ENCODE results near the gene PEAK1. TPM values are rescaled to one million over a fixed set of nuclear protein-coding genes. Genes with fewer than 3 reads are reported as not detected.

PEAK1 gene
- total RNA-seq, 1 donor from 2014 or later = 27.7 TPM

- Histone ChIP-seq H3K36me3 (no peaks in the 10 kb centered on the region), H3K9me3 (no peaks in the 10 kb centered on the region), H3K4me1 (peaks cover 12% of the 10 kb centered on the region), H3K4me3 (no peak overlapping the region), H3K27me3 (no peaks in the 10 kb centered on the region), H3K27ac (no peak overlapping the region)
- intact Hi-C loops (cut with DNase I) = no loop called here
- DNase-seq (ENCODE audit: extremely low spot score in 2 of 2) = no peak
- TF ChIP-seq CTCF (IDR thresholded peaks at IDR 0.05) = no peak
- TF ChIP-seq POLR2AphosphoS5 (IDR thresholded peaks at IDR 0.05; ENCODE audit: insufficient read depth in 1 of 2, low read depth in 1 of 2) = no peak
- no peak for TF ChIP-seq POLR2A (IDR thresholded peaks at IDR 0.05)
These were observed 200.1 kb downstream of the PEAK1 start for GRCh38 chr15:77219841-77220240.

GRCh38 chr15:77209221-77209620, 210.7 kb downstream of the PEAK1 start:
- no peak for DNase-seq (ENCODE audit: extremely low spot score in 2 of 2)
- no peaks in the 10 kb centered on the region for H3K4me1 ChIP-seq
- H3K4me3 ChIP-seq = no peak overlapping the region
- intact Hi-C loops (cut with DNase I) = no loop called here
- no peaks in the 10 kb centered on the region for H3K9me3 ChIP-seq
- no peaks in the 10 kb centered on the region for H3K36me3 ChIP-seq
- H3K27me3 ChIP-seq = no peaks in the 10 kb centered on the region
- TF ChIP-seq POLR2AphosphoS5 (IDR thresholded peaks at IDR 0.05; ENCODE audit: insufficient read depth in 1 of 2, low read depth in 1 of 2) (no peak), CTCF (IDR thresholded peaks at IDR 0.05) (no peak), POLR2A (IDR thresholded peaks at IDR 0.05) (no peak)
- H3K27ac ChIP-seq = no peak overlapping the region

GRCh38 chr15:77208241-77208640, 211.7 kb downstream of the PEAK1 start:
- TF ChIP-seq POLR2A (IDR thresholded peaks at IDR 0.05) (no peak), POLR2AphosphoS5 (IDR thresholded peaks at IDR 0.05; ENCODE audit: insufficient read depth in 1 of 2, low read depth in 1 of 2) (no peak), CTCF (IDR thresholded peaks at IDR 0.05) (no peak)
- H3K9me3 ChIP-seq = no peaks in the 10 kb centered on the region
- no peak for DNase-seq (ENCODE audit: extremely low spot score in 2 of 2)
- no peaks in the 10 kb centered on the region for H3K27me3 ChIP-seq
- intact Hi-C loops (cut with DNase I) = no loop called here
- H3K4me3 ChIP-seq = no peak overlapping the region
- no peaks in the 10 kb centered on the region for H3K4me1 ChIP-seq
- H3K27ac ChIP-seq = no peak overlapping the region
- H3K36me3 ChIP-seq = no peaks in the 10 kb centered on the region

- Histone ChIP-seq H3K9me3 (no peaks in the 10 kb centered on the region), H3K4me3 (no peak overlapping the region), H3K27me3 (no peaks in the 10 kb centered on the region), H3K4me1 (no peaks in the 10 kb centered on the region), H3K27ac (no peak overlapping the region), H3K36me3 (peaks cover 0 to 10% of the 10 kb centered on the region in 2 donors)
- no peak for DNase-seq (ENCODE audit: extremely low spot score in 2 of 2)
- intact Hi-C loops (cut with DNase I) = no loop called here
- TF ChIP-seq POLR2AphosphoS5 (IDR thresholded peaks at IDR 0.05; ENCODE audit: insufficient read depth in 1 of 2, low read depth in 1 of 2) (no peak), POLR2A (IDR thresholded peaks at IDR 0.05) (no peak), CTCF (IDR thresholded peaks at IDR 0.05) (no peak)
These were observed 218.2 kb downstream of the PEAK1 start for GRCh38 chr15:77201665-77202064.

- DNase-seq (ENCODE audit: extremely low spot score in 2 of 2) = no peak
- no peaks in the 10 kb centered on the region for H3K4me1 ChIP-seq
These were observed 223.5 kb downstream of the PEAK1 start for GRCh38 chr15:77196381-77196780.

More at GRCh38 chr15:77196381-77196780, 223.5 kb downstream of the PEAK1 start:
- H3K36me3 ChIP-seq = peaks cover 0 to 10% of the 10 kb centered on the region in 2 donors
- no peak overlapping the region for H3K4me3 ChIP-seq
- intact Hi-C loops (cut with DNase I) = no loop called here
- no peaks in the 10 kb centered on the region for H3K9me3 ChIP-seq
- no peak overlapping the region for H3K27ac ChIP-seq
- TF ChIP-seq POLR2A (IDR thresholded peaks at IDR 0.05) = no peak
- TF ChIP-seq CTCF (IDR thresholded peaks at IDR 0.05) = no peak
- no peak for TF ChIP-seq POLR2AphosphoS5 (IDR thresholded peaks at IDR 0.05; ENCODE audit: insufficient read depth in 1 of 2, low read depth in 1 of 2)
- H3K27me3 ChIP-seq = no peaks in the 10 kb centered on the region

Measured in vagina (tissue), 2 donors.